Heart right ventricle (tissue), 16 donors: ENCODE results near the gene ACSS1. TPM values are rescaled to one million over a fixed set of nuclear protein-coding genes. Genes with fewer than 3 reads are reported as not detected.
A peak's percentile ranks its signal among the peaks of the same experiment; 100 is the strongest.

ENCODE experiments used
- ATAC-seq, 8 donors: fragments of 200-7000 bp; cut with Tn5 transposase; one replicate each; pipeline ENCODE4 v1.9.1; 2020; ENCODE audit warnings: mild to moderate bottlenecking in 8 of 8, moderate library complexity in 8 of 8, moderate number of reproducible peaks in 1 of 8
- DNase-seq, 2 donors: peaks; one replicate each; pipeline ENCODE4 v3.0.0-alpha.2; 2020
- H3K27ac ChIP-seq, 10 donors: fragments of 200-600 bp; sonication (generic) in 2 of 10; one replicate each; pipeline versions ENCODE4 v1.5.0 to v1.8.0; 2020 to 2022; ENCODE audit warnings: mild to moderate bottlenecking in 3 of 10
- H3K27me3 ChIP-seq, 7 donors: fragments of 200-600 bp; one replicate each; pipeline ENCODE4 v1.8.0; 2021 to 2022; ENCODE audit warnings: mild to moderate bottlenecking in 2 of 7
- H3K36me3 ChIP-seq, 9 donors: fragments of 200-600 bp; sonication (generic) in 1 of 9; one replicate each; pipeline versions ENCODE4 v1.5.0 to v1.8.0; 2020 to 2022; ENCODE audit warnings: mild to moderate bottlenecking in 2 of 9
- H3K4me1 ChIP-seq, 9 donors: fragments of 200-600 bp; sonication (generic) in 1 of 9; one replicate each; pipeline versions ENCODE4 v1.5.0 to v1.8.0; 2020 to 2022; ENCODE audit warnings: mild to moderate bottlenecking in 4 of 9
- H3K4me3 ChIP-seq, 10 donors: fragments of 200-600 bp; sonication (generic) in 2 of 10; one replicate each; pipeline versions ENCODE4 v1.5.0 to v1.8.0; 2020 to 2022; ENCODE audit warnings: mild to moderate bottlenecking in 7 of 10, moderate library complexity in 2 of 10
- H3K9me3 ChIP-seq, 11 donors: fragments of 200-600 bp in 10 of 11; sonication (generic) in 2 of 11; one replicate each; pipeline versions ENCODE4 v1.5.0 to v1.8.0; 2013 to 2022; ENCODE audit warnings: mild to moderate bottlenecking in 2 of 11, control low read depth in 1 of 11, moderate library complexity in 1 of 11
- CTCF ChIP-seq, 9 donors: fragments of 200-600 bp; sonication (generic) in 2 of 9; IDR thresholded peaks; one replicate each; pipeline versions ENCODE4 v1.5.0 to v1.8.0; 2021 to 2022; ENCODE audit warnings: antibody characterized with exemption in 9 of 9, mild to moderate bottlenecking in 5 of 9, moderate library complexity in 1 of 9
- WGBS, 2 donors: extraction: QIAGEN DNeasy Blood & Tissue Kit; methylation state at CpG; one replicate each; pipeline ENCODE4 v1.1.7; 2013; ENCODE audit warnings: inconsistent platforms in 1 of 2; 5-methylcytosine and 5-hydroxymethylcytosine counted together
- intact Hi-C, 10 donors: fragments of 100-400 bp; cut with DNase I; formaldehyde crosslinking; loops; one replicate each; pipeline versions ENCODE4 v1.11.1 to v1.14.2; 2022
- polyA plus RNA-seq, 2 donors: library from polyadenylated mRNA; stranded (reverse); fragments of 200-250 nt; gene quantifications; one replicate each; pipeline ENCODE4 v1.2.3, GENCODE V29; 2013
- total RNA-seq, 10 donors: library from RNA; stranded (reverse); fragmentation: NEBNext Ultra II Directional in 3 of 10; extraction: Animal tissue kit (Norgen Biotek cat#: 25700) in 3 of 10; gene quantifications; one replicate each; pipeline versions ENCODE4 v1.2.1 to v1.2.4, GENCODE V29; 2021 to 2023
- donor health status: Arrhythmogenic right ventricular cardiomyopathy.
- donor health status: ischemic (EF 13 %, LVEDD 7.1; RV severe dilation, severe dysfunction).
- donor health status: healthy with polysubstance abuse.
- donor health status: DM: no; HTN: yes; CAD: no.
- donor health status: DM: no; HTN: no; CAD: no.
- donor health status: ischemic (EF 25% LVEDD 6.9; RV normal size, moderate dysfunction).
- donor health status: ischemic (EF 25% LVEDD 5.7; RV mildly dilated, moderate dysfunction).
- donor health status: healthy.
- donor health status: DM: yes; HTN: yes; CAD: no.
- donor health status: Ischemic cardiomyopathy.
- donor health status: ischemic (EF 35%, LVEDD 5.7; RV mildly dilated, moderate dysfunction).
- donor health status: nonischemic (EF 11% LVEDD 7.7; RV severe dilation, severe dysfunction).
- donor health status: DM: yes; HTN: yes; CAD: no.
- donor health status: PGD.
- donor health status: ischemic (EF 29% LVEDD 5.4; RV normal size, mild dysfunction).
- donor health status: nonischemic (EF 23%, LVEDD 6.1; RV moderate dilation, normal function).

Gene ACSS1
- total and polyA plus RNA-seq, 12 donors: 29.7 to 114 (median 84.9) TPM

- H3K4me3 ChIP-seq: no peak overlapping the region
- no peaks in the 10 kb centered on the region for H3K9me3 ChIP-seq
- no peak for TF ChIP-seq CTCF (IDR thresholded peaks at IDR 0.05)
- WGBS, 2 donors: 68 to 78% methylated on average over 6 of the region's 6 CpGs
- peaks cover 14 to 74% (median 51%) of the 10 kb centered on the region in 7 donors for H3K27me3 ChIP-seq
- intact Hi-C loops: loop anchor here in 1 of 10 donors (10.0 kb wide), 1 partner anchor 87 kb away; no protein-coding TSS in a partner anchor
- H3K4me1 ChIP-seq: peaks cover 0 to 18% (median 16%) of the 10 kb centered on the region in 9 donors
- no peak for ATAC-seq
- no peak overlapping the region for H3K27ac ChIP-seq
- no peaks in the 10 kb centered on the region for H3K36me3 ChIP-seq
- DNase-seq: no peak
These were observed 30.3 kb upstream of the ACSS1 start for GRCh38 chr20:25088267-25088666.

- WGBS, 2 donors: 84 to 88% methylated on average over 4 of the region's 4 CpGs
- no peak for ATAC-seq
- intact Hi-C loops: loop anchor here in 1 of 10 donors (10.0 kb wide), 1 partner anchor 87 kb away; no protein-coding TSS in a partner anchor
- no peak for DNase-seq
- Histone ChIP-seq H3K36me3 (no peaks in the 10 kb centered on the region), H3K27ac (no peak overlapping the region), H3K27me3 (peaks cover 22 to 83% (median 60%) of the 10 kb centered on the region in 7 donors), H3K4me1 (peaks cover 0 to 22% (median 16%) of the 10 kb centered on the region in 9 donors), H3K9me3 (no peaks in the 10 kb centered on the region), H3K4me3 (no peak overlapping the region)
- TF ChIP-seq CTCF (IDR thresholded peaks at IDR 0.05): no peak
These were observed 29.4 kb upstream of the ACSS1 start for GRCh38 chr20:25087186-25087929.

DNA sequence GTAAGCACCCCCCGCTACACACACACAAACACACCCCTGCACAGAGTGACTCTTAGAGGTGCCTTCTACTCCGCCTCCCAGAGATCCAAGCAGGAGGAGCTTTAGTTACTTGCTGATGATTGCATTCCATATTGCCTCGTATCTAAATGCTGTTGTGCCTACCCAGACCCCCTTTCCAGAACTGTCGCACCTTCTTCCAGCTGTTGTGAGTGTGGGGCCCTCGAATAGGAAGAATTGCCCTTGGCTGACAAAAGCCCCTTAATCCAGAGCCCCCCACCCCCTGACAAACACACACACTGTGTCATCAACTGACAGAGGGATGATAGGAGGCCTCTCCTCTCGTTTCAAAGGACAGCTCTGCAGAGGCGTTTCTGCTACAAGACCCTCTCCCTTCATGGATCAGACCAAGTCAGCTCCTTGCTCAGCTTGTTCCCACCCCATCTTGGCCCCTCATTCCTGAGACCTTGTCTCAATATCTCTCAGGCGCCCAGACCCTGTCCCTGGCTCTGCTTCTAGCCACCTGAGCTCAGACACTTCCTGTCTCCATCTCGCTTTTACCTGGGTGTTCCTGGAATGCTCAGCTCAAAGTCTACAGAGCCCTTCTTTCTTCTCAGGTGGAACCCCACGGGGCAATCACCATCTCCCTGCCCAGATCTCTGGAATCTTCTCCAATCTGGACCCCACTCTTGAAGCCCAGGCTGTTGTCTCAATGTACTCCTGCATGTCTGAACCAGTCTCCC lies 28.0 kb upstream of the ACSS1 start:
- no peak for DNase-seq
- Histone ChIP-seq H3K36me3 (no peaks in the 10 kb centered on the region), H3K4me1 (peaks cover 0 to 33% (median 23%) of the 10 kb centered on the region in 9 donors), H3K27me3 (peaks cover 35 to 93% (median 74%) of the 10 kb centered on the region in 7 donors), H3K9me3 (no peaks in the 10 kb centered on the region), H3K4me3 (no peak overlapping the region), H3K27ac (no peak overlapping the region)
- WGBS, 2 donors: 67 to 71% methylated on average over 10 of the region's 10 CpGs
- no peak for TF ChIP-seq CTCF (IDR thresholded peaks at IDR 0.05)
- intact Hi-C loops: loop anchor here in 1 of 10 donors (10.0 kb wide), 1 partner anchor 89 kb away; no protein-coding TSS in a partner anchor
- no peak for ATAC-seq

DNA sequence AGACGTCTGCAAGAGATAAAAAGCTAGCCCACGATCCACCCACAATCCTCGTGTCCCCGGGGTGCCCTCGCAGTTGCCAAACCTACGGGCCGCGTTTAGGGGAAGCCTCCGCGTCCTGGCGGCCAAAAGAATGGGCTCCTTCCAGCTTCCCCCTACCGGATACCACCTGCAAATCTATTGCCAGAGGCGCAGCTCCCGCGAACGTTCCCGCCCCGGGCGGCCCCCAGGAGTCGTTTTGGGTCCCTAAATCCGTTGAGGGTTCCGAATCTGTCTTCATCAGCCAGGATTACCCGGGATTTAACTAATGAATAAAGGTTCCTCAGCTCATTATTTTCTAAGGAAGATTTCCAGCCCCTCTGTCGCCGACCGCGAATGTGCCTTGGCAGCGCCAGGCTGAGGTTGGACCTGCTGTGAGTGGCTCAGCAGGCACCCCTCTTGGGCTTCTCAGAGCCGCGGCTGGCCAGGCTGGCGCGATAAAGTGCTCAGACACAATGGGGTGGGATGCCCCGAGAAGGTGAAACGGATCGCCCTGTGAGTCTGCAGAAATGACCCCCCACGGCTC lies 26.8 kb upstream of the ACSS1 start:
- intact Hi-C loops: loop anchor here in 5 of 10 donors (5.0 to 10.0 kb wide), 3 partner anchors 90 to 313 kb away; no protein-coding TSS in a partner anchor
- Histone ChIP-seq H3K36me3 (no peaks in the 10 kb centered on the region), H3K27ac (no peak overlapping the region), H3K9me3 (no peaks in the 10 kb centered on the region), H3K4me1 (peaks cover 0 to 34% (median 23%) of the 10 kb centered on the region in 9 donors), H3K4me3 (peak overlapping the region in 2 of 10 donors; percentile 5 to 18), H3K27me3 (peaks cover 37 to 96% (median 85%) of the 10 kb centered on the region in 7 donors)
- 3 to 5% methylated on average over 36 of the region's 36 CpGs for WGBS, 2 donors
- ATAC-seq (no peak), DNase-seq (no peak)
- no peak for TF ChIP-seq CTCF (IDR thresholded peaks at IDR 0.05)
